SK-N-SH (cell line): ENCODE results near the gene NDUFAF4. TPM values are rescaled to one million over a fixed set of nuclear protein-coding genes. Genes with fewer than 3 reads are reported as not detected.
A peak's percentile ranks its signal among the peaks of the same experiment; 100 is the strongest.

ENCODE experiments used
- CTCF ChIA-PET: fragments of 300-600, 350-600 bp; formaldehyde crosslinking; extraction: SDS; loops from one replicate; lab custom pipeline; 2021; lab: Yijun Ruan, JAX
- POLR2A ChIA-PET: fragments of 350-600 bp; sonication (Branson Sonifier 250); formaldehyde crosslinking; extraction: SDS; loops from one replicate; lab custom pipeline; 2020; ENCODE audit warnings: antibody characterized with exemption, inconsistent platforms; lab: Yijun Ruan, JAX
- DNase-seq: peaks from one replicate; pipeline ENCODE4 v3.0.0; 2012
- H2AFZ ChIP-seq: fragments of 200-600 bp; sonication (generic); 2 replicates; pipeline ENCODE4 v1.8.1; 2016; ENCODE audit warnings: antibody characterized with exemption, mild to moderate bottlenecking, low read depth
- H3F3A ChIP-seq: fragments of 200-600 bp; sonication (generic); replicated peaks from 2 replicates; pipeline ENCODE3; 2016; ENCODE audit warnings: antibody characterized with exemption, mild to moderate bottlenecking; ENCODE audit not compliant: insufficient read depth
- H3K27ac ChIP-seq, 2 experiments: fragments of 200-500 bp in 1 of 2; fragments of 200-600 bp in 1 of 2; sonication (Bioruptor generic) in 1 of 2; sonication (generic), shearing (Covaris generic) in 1 of 2; 2 replicates each; pipeline versions ENCODE4 v1.5.1 to v1.6.1; 2014 to 2016; ENCODE audit warnings: low read depth in 2 of 2, inconsistent platforms in 1 of 2, low read length in 1 of 2, mild to moderate bottlenecking in 1 of 2, mixed read lengths in 1 of 2
- H3K27me3 ChIP-seq: fragments of 200-600 bp; sonication (generic), shearing (Covaris generic); 2 replicates; pipeline ENCODE4 v1.6.1; 2016; ENCODE audit warnings: mixed run types; ENCODE audit not compliant: insufficient read depth
- H3K36me3 ChIP-seq, 2 experiments: fragments of 200-500 bp in 1 of 2; fragments of 200-600 bp in 1 of 2; sonication (Bioruptor generic) in 1 of 2; sonication (generic) in 1 of 2; replicated peaks in 1 of 2; 2 replicates each; pipeline versions ENCODE3 to v1.5.1; 2014 to 2016; ENCODE audit warnings: low read length in 1 of 2, mild to moderate bottlenecking in 1 of 2; ENCODE audit not compliant: insufficient read depth in 2 of 2, control insufficient read depth in 1 of 2
- H3K4me1 ChIP-seq, 2 experiments: fragments of 200-500 bp in 1 of 2; fragments of 200-600 bp in 1 of 2; sonication (Bioruptor generic) in 1 of 2; sonication (generic), shearing (Covaris generic) in 1 of 2; 2 replicates each; pipeline versions ENCODE4 v1.5.1 to v1.6.1; 2014 to 2016; ENCODE audit warnings: low read depth in 1 of 2, low read length in 1 of 2, mixed run types in 1 of 2; ENCODE audit not compliant: insufficient read depth in 2 of 2, control insufficient read depth in 1 of 2
- H3K4me2 ChIP-seq: fragments of 200-600 bp; sonication (generic), shearing (Covaris generic); 2 replicates; pipeline ENCODE4 v1.6.1; 2017; ENCODE audit warnings: mixed run types
- H3K4me3 ChIP-seq, 2 experiments: fragments of 200-500 bp in 1 of 2; fragments of 200-600 bp in 1 of 2; sonication (Bioruptor generic) in 1 of 2; sonication (generic), shearing (Covaris generic) in 1 of 2; 2 replicates each; pipeline versions ENCODE4 v1.5.1 to v1.8.1; 2014 to 2016; ENCODE audit warnings: low read depth in 2 of 2, inconsistent platforms in 1 of 2, low read length in 1 of 2, mild to moderate bottlenecking in 1 of 2, mixed read lengths in 1 of 2, moderate library complexity in 1 of 2
- H3K79me2 ChIP-seq: fragments of 200-600 bp; sonication (generic); 2 replicates; pipeline ENCODE4 v1.8.1; 2017; ENCODE audit warnings: mild to moderate bottlenecking; ENCODE audit not compliant: insufficient read depth
- H3K9ac ChIP-seq: fragments of 200-600 bp; sonication (generic); 2 replicates; pipeline ENCODE4 v1.6.1; 2017; ENCODE audit warnings: mixed run types
- H3K9me2 ChIP-seq: fragments of 200-600 bp; sonication (generic); 2 replicates; pipeline ENCODE4 v1.6.1; 2017; ENCODE audit warnings: mixed run types
- H3K9me3 ChIP-seq: fragments of 200-600 bp; sonication (generic); 2 replicates; pipeline ENCODE4 v1.6.1; 2017; ENCODE audit warnings: mixed run types, mild to moderate bottlenecking, moderate library complexity
- H4K20me1 ChIP-seq: fragments of 200-600 bp; sonication (generic); 2 replicates; pipeline ENCODE4 v1.6.1; 2017; ENCODE audit warnings: mild to moderate bottlenecking, mixed run types; ENCODE audit not compliant: insufficient read depth
- ELF1 ChIP-seq: IDR thresholded peaks from 2 replicates; pipeline ENCODE4 v1.4.0; 2012
- EP300 ChIP-seq, 2 experiments: IDR thresholded peaks; 2 replicates each; pipeline versions ENCODE4 v1.4.0 to v1.6.1; 2012; ENCODE audit warnings: borderline replicate concordance in 1 of 2, low read depth in 1 of 2, low read length in 1 of 2
- EZH2phosphoT487 ChIP-seq: fragments of 200-600 bp; sonication (generic); IDR thresholded peaks from 2 replicates; pipeline ENCODE4 v1.6.1; 2017; ENCODE audit warnings: low read depth, mixed run types, mild to moderate bottlenecking, antibody characterized with exemption, moderate library complexity, borderline replicate concordance
- FOXJ3 ChIP-seq: sonication (generic); formaldehyde crosslinking; IDR thresholded peaks from 2 replicates; pipeline ENCODE4 v1.5.1; 2020; ENCODE audit warnings: mild to moderate bottlenecking, missing genetic modification reagents
- GABPA ChIP-seq: IDR thresholded peaks from 2 replicates; pipeline ENCODE4 v1.4.0; 2012; ENCODE audit warnings: low read depth, mild to moderate bottlenecking
- MAX ChIP-seq: IDR thresholded peaks from 2 replicates; pipeline ENCODE4 v1.4.0; 2012; ENCODE audit warnings: low read depth
- MEF2A ChIP-seq: IDR thresholded peaks from 2 replicates; pipeline ENCODE4 v1.4.0; 2012; ENCODE audit warnings: low read depth, borderline replicate concordance
- MXI1 ChIP-seq: IDR thresholded peaks from 2 replicates; pipeline ENCODE4 v1.6.1; 2012; ENCODE audit warnings: mild to moderate bottlenecking, low read depth, low read length, improper control_type of control experiment
- NFIC ChIP-seq: IDR thresholded peaks from 2 replicates; pipeline ENCODE4 v1.4.0; 2012; ENCODE audit warnings: borderline replicate concordance
- NRF1 ChIP-seq: IDR thresholded peaks from 2 replicates; pipeline ENCODE4 v1.6.1; 2012; ENCODE audit warnings: low read depth, mild to moderate bottlenecking, low read length
- RAD21 ChIP-seq: IDR thresholded peaks from 2 replicates; pipeline ENCODE4 v1.6.1; 2012; ENCODE audit warnings: mild to moderate bottlenecking, low read length
- REST ChIP-seq: IDR thresholded peaks from 2 replicates; pipeline ENCODE4 v1.6.1; 2012; ENCODE audit warnings: mild to moderate bottlenecking, low read depth, low read length, moderate library complexity
- RXRA ChIP-seq: IDR thresholded peaks from 2 replicates; pipeline ENCODE4 v1.4.0; 2012; ENCODE audit warnings: low read depth, mild to moderate bottlenecking, borderline replicate concordance
- SIN3A ChIP-seq: IDR thresholded peaks from 2 replicates; pipeline ENCODE4 v1.6.1; 2012; ENCODE audit warnings: low read depth, mild to moderate bottlenecking, low read length, moderate library complexity, borderline replicate concordance
- SMC3 ChIP-seq: IDR thresholded peaks from 2 replicates; pipeline ENCODE4 v1.6.1; 2012; ENCODE audit warnings: low read depth, low read length, improper control_type of control experiment
- TEAD4 ChIP-seq: IDR thresholded peaks from 2 replicates; pipeline ENCODE4 v1.4.0; 2012; ENCODE audit warnings: mild to moderate bottlenecking, borderline replicate concordance; ENCODE audit not compliant: insufficient read depth
- WGBS: methylation state at CpG from one replicate; pipeline ENCODE4 v1.1.6; 2017; ENCODE audit warnings: low lambda C conversion rate; 5-methylcytosine and 5-hydroxymethylcytosine counted together
- polyA plus RNA-seq, 3 experiments: library from polyadenylated mRNA; depleted of rRNA; stranded (reverse); fragments of >200 nt; gene quantifications; 2 replicates each; pipeline ENCODE4 v1.2.3, GENCODE V29; 2012
- TF ChIP-seq, protein P1 (sequence below): IDR thresholded peaks from 2 replicates; pipeline ENCODE4; 2012
- TF ChIP-seq, protein P2 (sequence below): fragments of 150-350 bp; IDR thresholded peaks from 2 replicates; pipeline ENCODE4 v1.6.1; 2017; ENCODE audit warnings: antibody characterized with exemption, low read length, low read depth, borderline replicate concordance
- TF ChIP-seq, protein P3 (sequence below): IDR thresholded peaks from 2 replicates; pipeline ENCODE4 v1.4.0; 2012; ENCODE audit warnings: low read depth, borderline replicate concordance

Gene NDUFAF4
- polyA plus RNA-seq, 1 of the 3 experiments (the other 2 are of a cell fraction): 16.7 TPM

GRCh38 chr6:96897396-96898240, at the start of gene NDUFAF4 (continued):
- peak; percentile 41 for TF ChIP-seq GABPA
- no peak for TF ChIP-seq MEF2A
- TF ChIP-seq MAX: peak; percentile 95
- no peak for TF ChIP-seq ELF1
- TF ChIP-seq NFIC: no peak
- TF ChIP-seq NRF1: peak; percentile 89
- TF ChIP-seq TEAD4: no peak
- no peak for TF ChIP-seq REST
- TF ChIP-seq EP300 (IDR thresholded peaks at IDR 0.05; ENCODE audit: borderline replicate concordance in 1 of 2, low read depth in 1 of 2, low read length in 1 of 2): 0 out of 4 replicates have a peak, but pooled peaks of 1 of the 2 experiments have one; percentile 6

GRCh38 chr6:96947055-96947454, 49.4 kb upstream of the NDUFAF4 start:
- DNase-seq: no peak
- H3K27me3 ChIP-seq: no peaks in the 10 kb centered on the region
- H3K79me2 ChIP-seq: no peaks in the 10 kb centered on the region
- WGBS: 81% methylated on average over 3 of the region's 3 CpGs
- CTCF ChIA-PET: no interaction called here
- no peaks in the 10 kb centered on the region for H4K20me1 ChIP-seq
- H3K9me3 ChIP-seq: no peaks in the 10 kb centered on the region
- H3K4me3 ChIP-seq: no peak overlapping the region
- peak overlapping the region; percentile 29; the same call in 1 of the 2 replicates for H2AFZ ChIP-seq
- TF ChIP-seq SIN3A: no peak
- TF ChIP-seq ELF1: no peak
- no peak for TF ChIP-seq FOXJ3 (CRISPR knock-in tag)
- no peak for TF ChIP-seq MXI1
- TF ChIP-seq, protein P1, sequence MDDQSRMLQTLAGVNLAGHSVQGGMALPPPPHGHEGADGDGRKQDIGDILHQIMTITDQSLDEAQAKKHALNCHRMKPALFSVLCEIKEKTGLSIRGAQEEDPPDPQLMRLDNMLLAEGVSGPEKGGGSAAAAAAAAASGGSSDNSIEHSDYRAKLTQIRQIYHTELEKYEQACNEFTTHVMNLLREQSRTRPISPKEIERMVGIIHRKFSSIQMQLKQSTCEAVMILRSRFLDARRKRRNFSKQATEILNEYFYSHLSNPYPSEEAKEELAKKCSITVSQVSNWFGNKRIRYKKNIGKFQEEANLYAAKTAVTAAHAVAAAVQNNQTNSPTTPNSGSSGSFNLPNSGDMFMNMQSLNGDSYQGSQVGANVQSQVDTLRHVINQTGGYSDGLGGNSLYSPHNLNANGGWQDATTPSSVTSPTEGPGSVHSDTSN: no peak
- no peak for TF ChIP-seq RXRA
- TF ChIP-seq, protein P2, sequence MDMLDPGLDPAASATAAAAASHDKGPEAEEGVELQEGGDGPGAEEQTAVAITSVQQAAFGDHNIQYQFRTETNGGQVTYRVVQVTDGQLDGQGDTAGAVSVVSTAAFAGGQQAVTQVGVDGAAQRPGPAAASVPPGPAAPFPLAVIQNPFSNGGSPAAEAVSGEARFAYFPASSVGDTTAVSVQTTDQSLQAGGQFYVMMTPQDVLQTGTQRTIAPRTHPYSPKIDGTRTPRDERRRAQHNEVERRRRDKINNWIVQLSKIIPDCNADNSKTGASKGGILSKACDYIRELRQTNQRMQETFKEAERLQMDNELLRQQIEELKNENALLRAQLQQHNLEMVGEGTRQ: no peak
- TF ChIP-seq EP300 (IDR thresholded peaks at IDR 0.05; ENCODE audit: borderline replicate concordance in 1 of 2, low read depth in 1 of 2, low read length in 1 of 2): no peak
- no peak for TF ChIP-seq EZH2phosphoT487
- TF ChIP-seq NRF1: no peak
- TF ChIP-seq SMC3: no peak
- TF ChIP-seq RAD21: no peak
- TF ChIP-seq, protein P3, sequence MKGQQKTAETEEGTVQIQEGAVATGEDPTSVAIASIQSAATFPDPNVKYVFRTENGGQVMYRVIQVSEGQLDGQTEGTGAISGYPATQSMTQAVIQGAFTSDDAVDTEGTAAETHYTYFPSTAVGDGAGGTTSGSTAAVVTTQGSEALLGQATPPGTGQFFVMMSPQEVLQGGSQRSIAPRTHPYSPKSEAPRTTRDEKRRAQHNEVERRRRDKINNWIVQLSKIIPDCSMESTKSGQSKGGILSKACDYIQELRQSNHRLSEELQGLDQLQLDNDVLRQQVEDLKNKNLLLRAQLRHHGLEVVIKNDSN: no peak
- POLR2A ChIA-PET: no interaction called here
- no peak overlapping the region for H3K4me2 ChIP-seq
- no peak overlapping the region for H3K9ac ChIP-seq
- H3K9me2 ChIP-seq: no peaks in the 10 kb centered on the region
- peaks cover 0 to 4% of the 10 kb centered on the region in 2 experiments; a peak in 2 of 4 replicates for H3K4me1 ChIP-seq
- H3K36me3 ChIP-seq: no peaks in the 10 kb centered on the region
- no peaks in the 10 kb centered on the region for H3F3A ChIP-seq
- H3K27ac ChIP-seq: no peak overlapping the region
